Muscle layer of duodenum (tissue), 2 donors: ENCODE results near the gene BLOC1S6.
A peak's percentile ranks its signal among the peaks of the same experiment; 100 is the strongest.

ENCODE experiments used
- H3K27ac ChIP-seq: one replicate; pipeline ENCODE4 v1.7.0; 2013; ENCODE audit warnings: mild to moderate bottlenecking, low read length
- H3K27me3 ChIP-seq: one replicate; pipeline ENCODE4 v1.7.0; 2013; ENCODE audit warnings: low read depth, mild to moderate bottlenecking, control low read depth, low read length
- H3K36me3 ChIP-seq, 2 donors: one replicate each; pipeline ENCODE4 v1.7.0; 2013; ENCODE audit warnings: low read length in 2 of 2, control low read depth in 1 of 2, mild to moderate bottlenecking in 1 of 2; ENCODE audit not compliant: insufficient read depth in 2 of 2, control insufficient read depth in 1 of 2
- H3K4me1 ChIP-seq, 2 donors: one replicate each; pipeline ENCODE4 v1.7.0; 2013; ENCODE audit warnings: low read length in 2 of 2, mild to moderate bottlenecking in 2 of 2, control low read depth in 1 of 2, moderate library complexity in 1 of 2; ENCODE audit not compliant: insufficient read depth in 2 of 2, control insufficient read depth in 1 of 2
- H3K4me3 ChIP-seq, 2 donors: one replicate each; pipeline ENCODE4 v1.7.0; 2013; ENCODE audit warnings: low read length in 2 of 2, low read depth in 1 of 2, mild to moderate bottlenecking in 1 of 2
- H3K9me3 ChIP-seq, 2 donors: one replicate each; pipeline ENCODE4 v1.7.0; 2013; ENCODE audit warnings: low read length in 2 of 2, control low read depth in 1 of 2, mild to moderate bottlenecking in 1 of 2; ENCODE audit not compliant: control insufficient read depth in 1 of 2
- donor health status: healthy.

Gene BLOC1S6

DNA sequence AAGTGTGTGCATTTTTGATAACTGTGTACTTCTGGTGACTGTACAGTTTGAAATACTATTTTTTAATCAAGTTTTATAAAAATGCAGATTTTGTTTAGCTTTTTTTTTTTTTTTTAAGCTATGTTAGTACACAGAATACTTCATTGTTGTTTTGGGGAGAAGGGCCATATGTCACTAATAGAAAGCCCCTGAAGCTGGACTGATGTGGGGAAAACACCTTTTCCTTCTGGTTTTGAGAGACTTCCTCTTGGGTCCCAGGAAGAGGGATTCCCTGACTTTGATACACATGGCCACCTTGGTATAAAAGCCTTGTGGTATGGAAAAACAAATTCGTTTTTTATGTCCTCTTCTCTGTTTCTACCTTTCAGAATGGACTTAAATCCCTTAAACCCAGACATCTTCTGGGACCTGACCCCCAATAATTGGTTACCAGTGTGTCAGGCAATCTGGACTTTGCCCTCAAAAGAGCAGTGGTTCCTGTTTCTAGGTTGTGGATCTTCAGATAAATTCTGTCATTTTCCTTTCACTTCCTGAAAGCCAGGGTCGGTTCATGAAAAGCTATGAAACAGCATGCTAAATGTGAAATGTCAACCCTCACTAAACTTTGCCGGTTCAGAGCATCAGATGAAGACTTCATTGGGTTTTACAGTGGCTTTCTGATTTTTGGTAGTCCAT lies 31.1 kb upstream of the BLOC1S6 start:
- Histone ChIP-seq H3K36me3 (no peaks in the 10 kb centered on the region), H3K27me3 (no peaks in the 10 kb centered on the region), H3K27ac (no peak overlapping the region), H3K4me1 (no peaks in the 10 kb centered on the region), H3K4me3 (no peak overlapping the region), H3K9me3 (no peaks in the 10 kb centered on the region)

DNA sequence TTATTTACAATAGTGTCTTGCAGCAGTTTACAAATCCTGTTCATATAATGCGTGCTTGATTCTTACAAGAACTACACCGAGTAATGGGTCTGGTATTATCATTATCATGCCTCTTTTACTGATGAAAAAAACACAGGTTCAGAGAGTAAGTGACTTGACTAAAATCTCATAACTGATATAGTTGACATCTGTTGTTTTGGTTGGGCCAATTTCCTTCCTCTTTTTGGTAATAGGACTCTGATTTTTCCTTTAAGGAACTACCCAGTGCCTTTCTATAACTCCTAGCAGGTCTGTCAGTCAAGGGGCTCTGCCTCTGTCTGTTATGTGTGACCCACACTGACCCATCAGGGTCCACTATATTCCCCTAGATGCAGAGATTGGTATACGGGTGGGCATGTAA lies 14.6 kb upstream of the BLOC1S6 start:
- no peak overlapping the region for H3K4me3 ChIP-seq
- peaks cover 0 to 3% of the 10 kb centered on the region in 2 donors for H3K9me3 ChIP-seq
- no peak overlapping the region for H3K27ac ChIP-seq
- H3K4me1 ChIP-seq = no peaks in the 10 kb centered on the region
- no peaks in the 10 kb centered on the region for H3K27me3 ChIP-seq
- H3K36me3 ChIP-seq = no peaks in the 10 kb centered on the region

DNA sequence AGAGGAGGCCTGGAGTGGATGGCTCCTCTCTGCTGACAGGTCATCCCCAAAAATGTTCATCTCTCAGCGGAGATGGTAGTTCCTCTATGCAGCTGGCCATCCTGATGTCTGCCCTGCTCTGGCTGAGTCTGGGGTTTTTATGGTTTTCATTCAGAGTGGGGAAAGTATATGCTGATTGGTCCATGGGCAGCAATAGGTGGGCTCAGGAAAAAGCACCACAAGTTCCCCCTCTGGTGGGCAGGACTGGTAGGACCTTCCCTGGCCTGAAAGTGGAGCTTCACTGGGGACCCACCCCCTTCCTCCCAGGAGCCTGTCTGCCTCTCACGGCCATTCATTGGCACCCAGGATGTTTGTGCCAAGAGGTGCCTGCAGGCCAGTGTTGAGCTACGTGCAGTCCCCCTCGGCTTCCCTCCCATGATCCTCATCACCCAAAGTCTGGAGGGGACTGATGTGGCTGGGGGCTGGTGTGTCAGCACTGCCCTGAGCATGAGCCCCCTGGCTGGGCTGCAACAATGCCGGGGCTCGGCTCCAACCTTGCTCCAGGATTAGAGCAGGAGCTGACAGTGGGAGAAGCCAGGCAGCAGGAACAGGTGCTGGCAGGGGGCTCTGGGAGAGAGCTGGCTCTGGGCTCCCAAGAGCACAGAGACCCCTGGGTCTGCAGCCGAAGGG lies 13.1 kb upstream of the BLOC1S6 start:
- Histone ChIP-seq H3K4me1 (no peaks in the 10 kb centered on the region), H3K27ac (no peak overlapping the region), H3K27me3 (no peaks in the 10 kb centered on the region), H3K4me3 (no peak overlapping the region), H3K36me3 (no peaks in the 10 kb centered on the region), H3K9me3 (peaks cover 0 to 3% of the 10 kb centered on the region in 2 donors)

DNA sequence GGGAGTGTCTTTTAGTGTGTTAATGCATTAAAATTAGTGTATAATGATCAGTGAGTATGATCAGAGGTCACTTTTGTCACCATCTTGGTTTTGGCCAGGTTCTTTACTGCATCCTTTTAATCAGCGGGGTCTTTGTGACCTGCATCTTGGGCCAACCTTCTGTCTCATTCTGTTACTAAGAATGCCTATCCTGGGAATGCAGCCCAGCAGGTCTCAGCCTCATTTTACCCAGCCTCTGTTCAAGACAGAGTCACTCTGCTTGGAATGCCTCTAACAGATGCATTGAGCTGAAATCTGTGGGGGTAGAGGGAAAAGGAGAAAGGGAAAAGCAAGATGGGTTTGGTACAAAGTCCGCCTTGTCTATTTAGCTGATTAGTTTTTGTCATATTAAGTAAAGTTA lies 5.3 kb upstream of the BLOC1S6 start:
- H3K27ac ChIP-seq = no peak overlapping the region
- H3K27me3 ChIP-seq = no peaks in the 10 kb centered on the region
- H3K4me3 ChIP-seq = no peak overlapping the region
- H3K9me3 ChIP-seq = no peaks in the 10 kb centered on the region
- H3K4me1 ChIP-seq = peaks cover 0 to 9% of the 10 kb centered on the region in 2 donors
- H3K36me3 ChIP-seq = no peaks in the 10 kb centered on the region

DNA sequence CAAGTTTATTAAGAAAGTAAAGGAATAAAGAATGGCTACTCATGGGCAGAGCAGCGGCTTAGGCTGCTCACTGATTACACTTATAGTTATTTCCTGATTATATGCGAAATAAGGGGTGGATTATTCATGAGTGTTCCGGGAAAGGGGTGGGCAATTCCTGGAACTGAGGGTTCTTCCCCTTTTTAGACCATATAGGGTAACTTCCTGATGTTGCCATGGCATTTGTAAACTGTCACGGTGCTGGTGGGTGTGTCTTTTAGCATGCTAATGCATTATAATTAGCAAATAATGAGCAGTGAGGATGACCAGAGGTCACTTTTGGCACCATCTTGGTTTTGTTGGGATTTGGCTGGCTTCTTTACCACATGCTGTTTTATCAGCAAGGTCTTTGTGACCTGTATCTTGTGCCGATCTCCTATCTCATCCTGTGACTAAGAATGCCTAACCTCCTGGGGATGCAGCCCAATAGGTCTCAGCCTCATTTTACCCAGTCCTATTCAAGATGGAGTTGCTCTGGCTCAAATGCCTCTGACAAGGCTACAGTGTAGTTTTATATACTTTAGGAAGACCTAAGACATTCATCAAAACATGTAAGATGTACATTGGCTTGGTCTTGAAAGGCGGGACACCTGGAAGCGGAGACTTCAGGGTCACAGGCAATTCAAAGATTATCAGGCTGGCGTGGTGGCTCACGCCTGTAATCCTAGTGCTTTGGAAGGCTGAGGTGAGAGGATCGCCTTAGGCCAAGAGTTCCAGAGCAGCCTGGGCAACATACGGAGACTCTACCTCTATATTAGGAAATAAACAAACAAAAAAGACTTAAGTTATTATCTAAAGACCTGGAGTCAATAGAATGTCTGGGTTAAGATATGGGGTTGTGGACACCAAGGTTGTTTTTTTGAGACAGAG lies 3.2 kb upstream of the BLOC1S6 start:
- no peaks in the 10 kb centered on the region for H3K27me3 ChIP-seq
- H3K36me3 ChIP-seq = peaks cover 0 to 6% of the 10 kb centered on the region in 2 donors
- no peaks in the 10 kb centered on the region for H3K9me3 ChIP-seq
- H3K27ac ChIP-seq = no peak overlapping the region
- no peak overlapping the region for H3K4me3 ChIP-seq
- H3K4me1 ChIP-seq = peaks cover 9 to 19% of the 10 kb centered on the region in 2 donors

DNA sequence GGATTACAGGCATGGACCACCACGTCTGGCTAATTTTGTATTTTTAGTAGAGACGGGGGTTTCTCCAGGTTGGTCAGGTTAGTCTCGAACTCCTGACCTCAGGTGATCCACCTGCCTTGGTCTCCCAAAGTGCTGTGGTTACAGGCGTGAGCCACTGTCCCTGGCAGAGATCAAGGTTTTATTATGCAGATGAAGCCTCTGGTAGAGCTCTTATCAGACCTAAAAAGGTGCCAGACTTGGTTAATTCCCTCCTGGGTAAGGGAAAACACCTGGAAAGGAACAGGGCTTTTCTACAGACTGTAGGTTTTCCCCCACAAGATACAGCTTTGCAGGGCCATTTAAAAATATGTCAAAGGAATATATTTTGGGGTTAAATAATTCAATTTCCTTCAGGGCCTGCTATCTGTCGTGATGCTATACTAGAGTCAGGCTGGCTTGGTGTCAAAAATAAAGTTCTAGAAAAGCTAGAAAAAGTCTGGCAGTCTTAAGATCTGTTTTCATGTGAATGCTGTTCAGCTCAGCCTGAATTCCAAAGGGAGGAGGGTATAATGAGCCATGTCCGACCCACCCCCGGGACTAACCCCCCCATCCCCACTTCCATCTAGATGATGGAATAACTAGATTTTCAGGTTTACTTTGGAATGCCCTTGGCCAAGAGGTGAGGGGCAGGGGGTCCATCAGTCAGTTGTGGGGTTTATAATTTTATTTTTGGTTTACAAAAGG lies 1.9 kb upstream of the BLOC1S6 start:
- Histone ChIP-seq H3K27me3 (no peaks in the 10 kb centered on the region), H3K27ac (no peak overlapping the region), H3K9me3 (no peaks in the 10 kb centered on the region), H3K36me3 (peaks cover 0 to 6% of the 10 kb centered on the region in 2 donors), H3K4me1 (peaks cover 11 to 31% of the 10 kb centered on the region in 2 donors), H3K4me3 (no peak overlapping the region)

DNA sequence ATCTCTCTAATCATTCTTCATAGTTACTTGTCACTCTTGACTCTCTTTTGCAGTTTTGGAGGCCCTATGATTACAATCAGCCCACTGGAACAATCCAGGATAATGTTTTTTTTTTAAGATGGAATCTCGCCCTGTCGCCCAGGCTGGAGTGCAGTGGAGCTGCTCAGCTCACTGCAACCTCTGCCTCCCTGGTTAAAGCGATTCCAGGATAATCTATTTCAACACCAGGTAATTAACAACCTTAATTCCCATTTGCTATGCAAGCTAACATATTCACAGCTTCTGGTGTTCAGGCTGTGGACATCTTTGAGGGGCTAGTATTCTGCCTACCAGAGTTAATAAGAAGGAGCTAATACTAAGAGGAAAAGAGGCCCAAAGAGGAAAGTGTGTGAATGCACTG lies 1.1 kb upstream of the BLOC1S6 start:
- no peaks in the 10 kb centered on the region for H3K9me3 ChIP-seq
- H3K4me3 ChIP-seq = peak overlapping the region; percentile 89 to 99
- H3K27ac ChIP-seq = peak overlapping the region; percentile 99
- H3K27me3 ChIP-seq = no peaks in the 10 kb centered on the region
- H3K36me3 ChIP-seq = peaks cover 0 to 6% of the 10 kb centered on the region in 2 donors
- peaks cover 11 to 39% of the 10 kb centered on the region in 2 donors for H3K4me1 ChIP-seq

DNA sequence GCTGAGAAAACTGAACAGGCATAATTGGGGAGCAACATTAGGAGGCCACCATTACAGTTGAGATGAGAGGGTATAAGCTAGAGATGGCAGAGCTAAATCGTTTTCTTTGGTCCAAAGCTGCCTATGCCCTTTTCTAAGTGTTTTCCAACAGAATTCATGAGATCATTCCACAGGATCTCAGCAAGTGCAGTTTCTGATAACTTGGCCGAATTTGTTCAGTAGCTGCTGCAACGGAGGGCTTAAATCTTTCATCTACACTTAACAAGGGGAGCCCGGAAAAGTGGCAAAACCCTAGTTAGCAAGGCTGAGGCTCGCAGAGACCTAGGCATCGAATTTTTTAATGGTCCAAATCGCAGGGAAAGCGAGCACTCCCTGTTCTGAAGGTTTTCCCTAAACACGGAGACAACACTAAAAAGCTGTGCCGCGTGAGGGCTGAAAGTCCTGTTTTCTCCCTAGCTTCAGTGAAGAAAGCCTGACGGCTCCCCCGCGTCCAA lies 531 bp upstream of the BLOC1S6 start:
- H3K27me3 ChIP-seq = no peaks in the 10 kb centered on the region
- H3K27ac ChIP-seq = peak overlapping the region; percentile 99
- peaks cover 0 to 6% of the 10 kb centered on the region in 2 donors for H3K36me3 ChIP-seq
- peaks cover 11 to 39% of the 10 kb centered on the region in 2 donors for H3K4me1 ChIP-seq
- H3K4me3 ChIP-seq = peak overlapping the region; percentile 89 to 99
- no peaks in the 10 kb centered on the region for H3K9me3 ChIP-seq

DNA sequence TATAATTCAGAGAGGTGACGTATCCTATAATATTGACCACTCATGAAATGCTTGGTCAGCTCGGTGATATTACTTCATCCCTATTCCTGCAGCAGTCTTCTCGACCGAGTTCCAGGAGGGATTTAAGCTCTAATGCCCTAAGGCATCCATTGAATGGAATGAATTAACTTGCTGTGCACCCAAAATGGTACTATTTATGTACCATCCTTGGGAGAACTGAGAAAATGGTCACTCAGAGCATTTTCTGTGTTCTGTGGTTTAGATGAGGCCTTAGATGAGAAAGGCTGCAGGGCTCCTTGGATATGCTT lies 638 bp downstream of the BLOC1S6 start:
- H3K27me3 ChIP-seq = no peaks in the 10 kb centered on the region
- H3K36me3 ChIP-seq = peaks cover 3 to 6% of the 10 kb centered on the region in 2 donors
- H3K4me3 ChIP-seq = peak overlapping the region; percentile 89 to 99
- H3K9me3 ChIP-seq = no peaks in the 10 kb centered on the region
- H3K4me1 ChIP-seq = peaks cover 11 to 39% of the 10 kb centered on the region in 2 donors
- H3K27ac ChIP-seq = peak overlapping the region; percentile 99

DNA sequence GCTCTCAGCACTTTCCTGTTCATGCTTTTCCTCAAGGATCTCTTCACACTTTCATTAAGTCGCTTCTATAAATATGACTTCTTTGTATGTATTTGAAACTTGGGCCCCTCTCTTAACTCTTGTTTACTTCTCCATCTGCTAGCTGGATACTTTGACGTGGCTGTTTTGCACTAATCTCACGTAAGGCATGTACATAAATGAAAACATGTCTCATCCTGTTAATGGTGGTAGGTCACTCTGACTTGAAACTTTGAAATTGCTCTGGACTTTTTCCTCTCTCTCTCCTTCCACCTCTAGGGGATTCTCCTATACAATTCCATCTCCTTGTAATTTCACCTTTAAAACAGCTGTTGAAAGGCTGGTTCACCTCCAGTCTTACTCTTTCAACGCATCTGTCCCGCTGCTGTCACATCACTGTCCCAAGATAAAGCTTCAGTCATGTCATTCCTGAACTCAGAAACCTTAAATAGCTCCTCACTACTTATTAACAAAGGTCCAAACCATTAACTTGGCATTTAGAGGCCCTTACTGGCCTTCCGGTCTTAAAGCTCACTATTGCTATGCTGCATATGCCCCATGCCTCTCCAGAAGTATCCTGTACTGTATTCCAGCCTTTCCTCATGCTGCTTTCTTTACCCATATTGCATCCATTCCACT lies 1.2 kb downstream of the BLOC1S6 start:
- Histone ChIP-seq H3K27me3 (no peaks in the 10 kb centered on the region), H3K9me3 (no peaks in the 10 kb centered on the region), H3K4me1 (peaks cover 11 to 39% of the 10 kb centered on the region in 2 donors), H3K27ac (peak overlapping the region; percentile 99), H3K4me3 (peak overlapping the region; percentile 89 to 99), H3K36me3 (peaks cover 3 to 9% of the 10 kb centered on the region in 2 donors)
